ENCODE data around the gene CD300H.

The CD300H gene

DNA sequence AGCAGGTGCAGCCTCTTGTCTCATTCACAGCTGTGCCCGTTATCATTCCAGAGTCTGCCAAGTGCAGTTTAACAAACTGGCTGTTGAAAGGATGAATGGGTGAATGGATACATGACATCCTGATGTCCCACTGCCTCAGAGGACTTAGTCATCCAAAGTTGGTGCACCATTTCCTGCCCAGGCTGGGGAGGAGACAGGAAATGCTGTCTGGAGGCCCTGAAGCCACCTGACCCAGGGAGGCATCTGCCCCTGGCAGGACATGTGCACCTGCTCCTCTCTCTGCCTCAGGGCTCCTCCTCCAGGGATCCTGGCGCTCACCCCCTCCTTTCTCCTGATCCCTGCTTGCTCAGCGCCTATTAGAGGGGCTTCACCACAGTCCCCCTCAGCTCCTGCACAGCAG, 19.6 kb downstream of the CD300H start:
- no peak for DNase-seq

GRCh38 chr17:74547264-74547663, 20.0 kb downstream of the CD300H start:
- DNase-seq = no peak

- no peak for DNase-seq
These were observed 20.7 kb downstream of the CD300H start for GRCh38 chr17:74546586-74546985.

DNA sequence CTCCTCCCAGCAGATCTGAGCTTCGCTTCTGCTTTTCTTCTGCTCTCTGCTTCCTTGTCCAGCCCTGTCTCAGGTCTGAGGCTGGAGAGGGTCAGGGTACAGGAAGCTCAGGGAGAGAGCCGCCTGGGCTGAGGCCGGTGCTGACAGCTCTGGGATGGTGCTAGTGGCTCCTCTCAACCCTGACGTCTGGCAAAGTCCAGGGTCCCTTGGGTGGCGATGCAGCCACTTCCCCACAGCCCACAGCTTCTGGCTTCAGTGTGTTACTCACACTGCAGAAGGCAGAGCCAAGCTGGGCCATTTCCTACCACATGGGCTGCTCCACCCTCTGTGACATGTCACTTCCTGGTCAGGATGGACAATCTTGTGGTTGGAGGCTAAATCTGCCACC, 21.5 kb downstream of the CD300H start, which contains the start of gene CD300C:
Gene CD300C, minus strand, starts transcription at position 273 of the 388 bp plus-strand sequence. CDS start 333 bp downstream, outside the sequence.
- DNase-seq = no peak

GRCh38 chr17:74544991-74545842, 22.1 kb downstream of the CD300H start:
- DNase-seq = no peak

DNA sequence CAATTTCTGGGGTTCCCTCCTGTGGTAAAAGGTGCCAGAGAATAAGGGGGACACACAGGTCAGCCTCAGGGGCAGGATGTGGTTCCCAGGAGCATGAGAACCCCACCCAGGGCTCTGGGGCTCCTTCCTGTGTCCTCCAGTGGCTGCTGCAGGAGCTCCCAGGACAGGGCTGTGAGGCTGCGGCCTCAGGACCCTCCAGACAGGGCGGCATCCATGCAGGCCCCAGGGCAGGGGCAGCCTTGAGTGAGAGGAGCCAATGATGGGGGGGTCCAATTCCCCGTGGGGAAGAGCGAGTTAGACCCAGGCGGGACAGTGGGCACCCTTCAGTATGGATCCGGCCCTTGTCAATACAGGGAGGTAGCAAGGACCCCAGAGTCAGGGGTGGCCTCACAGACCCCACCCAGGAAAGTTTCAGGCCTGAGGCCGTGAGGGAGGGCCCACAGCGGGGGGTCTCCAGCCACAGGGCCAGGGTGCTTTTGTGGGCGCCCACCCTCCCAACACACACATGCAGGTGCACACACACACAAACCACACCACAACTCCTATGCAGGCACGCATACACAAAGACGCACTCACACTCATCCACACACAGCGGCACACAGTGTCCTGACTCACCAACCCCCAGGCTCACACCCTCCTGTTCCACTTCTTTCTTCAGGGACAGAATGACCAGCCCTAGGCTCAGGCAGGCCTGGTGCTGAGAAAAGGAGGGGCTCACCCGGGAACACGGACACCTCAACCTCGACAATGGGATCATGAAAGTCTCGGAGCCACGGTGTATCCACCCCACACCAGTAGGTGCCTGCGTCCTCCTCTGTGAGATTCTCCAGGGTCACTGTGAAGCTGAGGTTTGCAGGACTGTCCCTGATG, 23.2 kb downstream of the CD300H start:
- DNase-seq = no peak

GRCh38 chr17:74543406-74543805, 23.9 kb downstream of the CD300H start:
- DNase-seq = no peak

GRCh38 chr17:74542727-74543383, 24.5 kb downstream of the CD300H start:
- DNase-seq = no peak

GRCh38 chr17:74542166-74542565, 25.1 kb downstream of the CD300H start:
- no peak for DNase-seq

- DNase-seq = no peak
These were observed 25.9 kb downstream of the CD300H start for GRCh38 chr17:74541176-74542111.

- no peak for DNase-seq
These were observed 28.0 kb downstream of the CD300H start for GRCh38 chr17:74539281-74539820.

- DNase-seq = no peak
These were observed 30.4 kb downstream of the CD300H start for GRCh38 chr17:74536890-74537289.

DNA sequence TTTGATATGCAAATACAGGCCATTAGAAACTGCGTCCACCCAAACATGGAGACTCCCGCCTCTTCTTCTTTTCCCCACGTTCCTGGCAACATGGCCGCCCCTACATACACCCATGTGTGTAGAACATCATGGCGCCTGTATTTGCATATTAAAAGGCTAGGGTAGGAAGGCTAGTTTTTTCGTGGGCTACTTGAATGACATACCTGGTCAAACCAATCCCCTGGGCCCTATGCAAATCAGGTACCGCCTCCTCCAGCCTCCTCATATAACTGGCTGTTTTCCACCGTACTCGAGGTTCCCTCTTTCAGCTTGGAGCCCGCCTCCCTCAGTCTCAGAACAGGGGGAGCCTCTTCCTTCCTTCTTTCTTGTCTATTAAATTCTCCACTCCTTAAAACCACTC, 35.2 kb downstream of the CD300H start:
- no peak for DNase-seq

DNA sequence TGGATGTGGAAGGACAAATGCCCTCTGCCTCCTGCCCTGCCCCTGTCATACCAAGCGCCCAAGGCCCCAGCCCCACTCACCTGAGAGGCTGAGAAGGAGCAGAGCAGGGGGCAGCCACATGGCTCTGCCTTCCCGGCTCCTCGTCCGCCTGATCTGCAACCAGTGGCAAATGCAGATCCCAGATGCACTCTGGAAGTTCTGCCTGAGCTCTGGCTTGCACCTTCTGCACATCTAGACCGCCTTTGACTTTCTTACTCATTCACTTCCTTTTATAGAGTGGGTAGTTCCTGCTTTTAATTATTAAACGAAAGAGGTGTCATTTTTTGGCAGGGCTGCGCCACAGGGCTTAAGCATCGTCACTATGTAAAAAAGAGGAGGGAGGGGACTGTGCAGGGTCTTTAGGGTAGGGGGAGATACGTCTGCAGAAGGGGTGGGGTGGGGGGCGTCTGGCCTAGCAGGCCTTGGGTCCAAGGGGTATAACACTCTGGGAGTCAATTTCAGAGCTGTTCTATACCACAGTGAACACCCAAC, 36.0 kb downstream of the CD300H start, which contains the start of gene CD300LB:
Gene CD300LB, minus strand, starts transcription at position 245 of the 531 bp plus-strand sequence. Its CDS starts 125 bp downstream, at position 120.
- DNase-seq = no peak

DNA sequence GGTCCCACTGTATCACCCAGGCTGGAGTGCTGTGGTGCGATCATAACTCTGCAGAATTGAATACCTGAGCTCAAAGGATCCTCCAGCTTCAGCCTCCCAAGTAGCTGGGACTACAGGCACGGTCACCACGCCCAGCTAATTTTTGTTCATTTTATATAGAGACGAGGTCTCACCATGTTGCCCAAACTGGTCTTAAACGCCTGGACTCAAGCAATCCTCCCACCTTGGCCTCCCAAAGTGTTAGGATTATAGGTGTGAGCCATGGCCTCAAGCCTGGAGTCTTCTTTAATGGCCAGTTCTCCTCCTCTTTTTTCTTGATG, 36.5 kb downstream of the CD300H start:
- no peak for DNase-seq

GRCh38 chr17:74529243-74529642, 38.1 kb downstream of the CD300H start:
- DNase-seq = no peak

DNA sequence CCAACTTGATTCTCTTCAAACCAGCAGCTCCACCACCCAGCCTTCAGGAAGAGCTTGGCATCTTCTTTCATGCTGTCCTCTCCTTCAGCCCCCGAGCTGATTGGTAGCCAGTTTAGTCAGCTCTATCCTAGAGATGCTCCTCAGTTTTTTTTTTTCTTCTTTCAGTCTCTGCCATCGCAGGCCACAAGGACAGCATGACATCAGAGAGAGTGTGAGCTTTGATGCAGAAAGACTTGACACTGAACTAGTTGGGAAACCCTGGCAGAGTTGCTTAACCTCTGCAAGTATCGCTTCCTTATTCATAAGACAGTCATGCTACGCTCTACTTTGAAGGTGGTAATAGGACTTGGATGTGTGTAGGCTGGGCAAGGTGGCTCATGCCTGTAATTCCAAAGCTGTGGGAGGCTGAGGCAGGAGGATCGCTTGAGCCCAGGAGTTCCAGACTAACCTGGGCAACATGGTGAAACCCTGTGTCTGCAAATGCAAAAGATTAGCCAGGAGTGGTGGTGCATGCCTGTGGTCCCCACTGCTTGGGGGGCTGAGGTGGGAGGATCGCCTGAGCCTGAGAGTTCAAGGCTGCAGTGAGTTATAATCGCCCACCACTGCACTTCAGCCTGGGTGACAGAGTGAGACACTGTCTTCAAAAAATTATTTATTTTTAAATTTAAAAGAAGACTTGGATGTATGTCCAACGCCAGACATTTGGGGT, 38.7 kb downstream of the CD300H start:
- no peak for DNase-seq

- DNase-seq = no peak
These were observed 39.6 kb downstream of the CD300H start for GRCh38 chr17:74527756-74528155.

GRCh38 chr17:74527081-74527480, 40.2 kb downstream of the CD300H start:
- no peak for DNase-seq

DNA sequence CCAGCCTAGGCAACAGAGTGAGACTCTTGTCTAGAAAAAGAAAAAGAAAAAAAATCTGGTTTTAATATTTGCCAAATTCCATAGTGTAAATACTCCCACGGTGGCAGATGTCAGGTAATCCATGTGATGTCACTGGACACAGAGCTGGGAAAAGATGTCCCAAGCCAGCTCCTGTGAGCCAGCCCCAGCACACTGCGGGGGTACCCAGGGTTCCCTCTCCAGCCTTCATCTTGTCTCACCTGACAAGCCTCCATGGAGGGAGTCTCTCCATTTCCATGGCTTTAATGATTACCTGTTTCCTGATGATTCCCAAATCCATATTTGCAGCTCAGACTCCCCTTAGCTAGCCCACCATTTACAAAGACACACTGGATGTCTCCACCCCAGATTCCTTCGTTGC, 40.6 kb downstream of the CD300H start:
- no peak for DNase-seq

- DNase-seq = no peak
These were observed 41.5 kb downstream of the CD300H start for GRCh38 chr17:74525781-74526288.

Measured in NCI-H748 treated with DMSO at 0.1 percent for 48 hours (cell line).